Memory B cell (primary cell): ENCODE measurements around the gene TM7SF2.
A peak's percentile ranks its signal among the peaks of the same experiment; 100 is the strongest.
"Not testable (repeated sequence)": the region's sequence is repeated elsewhere in the genome, so short reads cannot be mapped to it uniquely, and the experiment has no call there.

Experiments used
- ATAC-seq: fragments of 150-1000 bp; cut with Tn5 transposase; 2 replicates; pipeline ENCODE4 v1.10.0; 2021; ENCODE audit warnings: low read depth, mild to moderate bottlenecking, moderate library complexity
- DNase-seq, 2 donors: peaks; one replicate each; pipeline ENCODE4 v3.0.0; 2022; ENCODE audit warnings: low spot score in 2 of 2
- H3K27ac Mint-ChIP-seq: one replicate; pipeline ENCODE4 v1.8.0; 2022; ENCODE audit warnings: mild to moderate bottlenecking, moderate library complexity, mixed read lengths
- H3K27me3 Mint-ChIP-seq: one replicate; pipeline ENCODE4 v1.8.0; 2022; ENCODE audit warnings: mixed read lengths
- H3K36me3 Mint-ChIP-seq: one replicate; pipeline ENCODE4 v1.8.0; 2022; ENCODE audit warnings: mild to moderate bottlenecking, mixed read lengths
- H3K4me1 Mint-ChIP-seq: one replicate; pipeline ENCODE4 v1.8.0; 2022; ENCODE audit warnings: mixed read lengths
- H3K4me3 Mint-ChIP-seq: one replicate; pipeline ENCODE4 v1.8.0; 2022; ENCODE audit warnings: mild to moderate bottlenecking, moderate library complexity, mixed read lengths
- H3K9me3 Mint-ChIP-seq: one replicate; pipeline ENCODE4 v1.8.0; 2022; ENCODE audit warnings: mixed read lengths

Gene TM7SF2

GRCh38 chr11:65114538-65115171, 3.0 kb downstream of the TM7SF2 start:
- Mint-ChIP-seq H3K4me3 (no peak overlapping the region), H3K4me1 (peaks cover 26% of the 10 kb centered on the region)

GRCh38 chr11:65115361-65116082, 3.9 kb downstream of the TM7SF2 start:
- peak overlapping the region; percentile 47 for H3K4me3 Mint-ChIP-seq

More at GRCh38 chr11:65114538-65115171, 3.0 kb downstream of the TM7SF2 start:
- DNase-seq (no peak), ATAC-seq (no peak)
- peaks cover 8% of the 10 kb centered on the region for H3K36me3 Mint-ChIP-seq
- H3K27me3 Mint-ChIP-seq = no peaks in the 10 kb centered on the region
- no peaks in the 10 kb centered on the region for H3K9me3 Mint-ChIP-seq
- H3K27ac Mint-ChIP-seq = no peak overlapping the region

GRCh38 chr11:65116370-65117205, 4.9 kb downstream of the TM7SF2 start:
- ATAC-seq = peak; percentile 2
- H3K4me1 Mint-ChIP-seq = peaks cover 23% of the 10 kb centered on the region
- peaks cover 15% of the 10 kb centered on the region for H3K36me3 Mint-ChIP-seq

More at GRCh38 chr11:65115361-65116082, 3.9 kb downstream of the TM7SF2 start:
- Mint-ChIP-seq H3K9me3 (no peaks in the 10 kb centered on the region), H3K27me3 (no peaks in the 10 kb centered on the region), H3K27ac (no peak overlapping the region), H3K36me3 (peaks cover 10% of the 10 kb centered on the region), H3K4me1 (peaks cover 20% of the 10 kb centered on the region)
- no peak for DNase-seq
- ATAC-seq = no peak

GRCh38 chr11:65117206-65118096, 5.8 kb downstream of the TM7SF2 start, which contains the start of gene ZNHIT2:
Gene ZNHIT2, minus strand, starts transcription at chr11:65117701. Its CDS starts 48 bp downstream, at chr11:65117653.
- Mint-ChIP-seq H3K4me3 (peak within 1 kb of the TSS; percentile 88), H3K9me3 (no peaks in the 10 kb centered on the region), H3K4me1 (peaks cover 26% of the 10 kb centered on the region), H3K27me3 (no peaks in the 10 kb centered on the region), H3K36me3 (peaks cover 20% of the 10 kb centered on the region), H3K27ac (peak within 1 kb of the TSS; percentile 95)
- DNase-seq (peak; percentile 98 to 99), ATAC-seq (peak; percentile 67)

More at GRCh38 chr11:65116370-65117205, 4.9 kb downstream of the TM7SF2 start:
- peak in 1 of 2 donors; percentile 38 for DNase-seq
- Mint-ChIP-seq H3K4me3 (peak overlapping the region; percentile 88), H3K27me3 (no peaks in the 10 kb centered on the region), H3K9me3 (no peaks in the 10 kb centered on the region), H3K27ac (peak overlapping the region; percentile 95)

DNA sequence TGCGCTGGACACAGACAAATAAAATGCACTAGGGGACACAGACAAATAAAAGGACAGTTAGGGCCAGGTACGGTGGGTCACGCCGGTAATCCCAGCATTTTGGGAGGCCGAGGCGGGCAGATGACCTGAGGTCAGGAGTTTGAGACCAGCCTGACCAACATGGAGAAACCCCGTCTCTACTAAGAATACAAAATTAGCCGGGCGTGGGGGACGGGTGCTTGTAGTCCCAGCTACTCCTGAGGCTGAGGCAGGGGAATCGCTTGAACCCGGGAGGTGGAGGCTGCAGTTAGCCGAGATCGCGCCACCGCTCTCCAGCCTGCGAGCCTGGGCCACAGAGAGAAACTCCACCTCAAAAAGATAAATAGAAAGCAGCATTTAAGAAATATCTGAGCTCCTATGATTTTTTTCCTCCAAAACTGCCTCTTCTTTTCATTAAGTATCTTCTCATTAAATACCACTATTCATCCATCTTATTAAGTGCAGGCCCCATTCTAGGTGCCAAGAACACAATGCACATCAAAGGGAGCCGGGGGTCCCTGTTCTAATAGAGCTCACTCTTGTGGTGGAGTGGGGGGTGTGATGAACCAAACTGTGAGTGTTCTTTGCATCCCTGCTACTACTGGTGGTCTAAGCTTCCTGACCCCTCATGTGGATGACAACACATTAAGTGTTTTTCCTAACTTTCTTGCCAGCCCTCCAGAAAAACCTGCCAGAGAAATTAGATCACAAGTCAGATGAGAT, 6.6 kb downstream of the TM7SF2 start:
- DNase-seq (no peak), ATAC-seq (no peak)
- Mint-ChIP-seq H3K27ac (peak overlapping the region; percentile 95), H3K36me3 (peaks cover 20% of the 10 kb centered on the region), H3K4me3 (peak overlapping the region; percentile 88), H3K27me3 (no peaks in the 10 kb centered on the region), H3K4me1 (peaks cover 22% of the 10 kb centered on the region), H3K9me3 (no peaks in the 10 kb centered on the region)

DNA sequence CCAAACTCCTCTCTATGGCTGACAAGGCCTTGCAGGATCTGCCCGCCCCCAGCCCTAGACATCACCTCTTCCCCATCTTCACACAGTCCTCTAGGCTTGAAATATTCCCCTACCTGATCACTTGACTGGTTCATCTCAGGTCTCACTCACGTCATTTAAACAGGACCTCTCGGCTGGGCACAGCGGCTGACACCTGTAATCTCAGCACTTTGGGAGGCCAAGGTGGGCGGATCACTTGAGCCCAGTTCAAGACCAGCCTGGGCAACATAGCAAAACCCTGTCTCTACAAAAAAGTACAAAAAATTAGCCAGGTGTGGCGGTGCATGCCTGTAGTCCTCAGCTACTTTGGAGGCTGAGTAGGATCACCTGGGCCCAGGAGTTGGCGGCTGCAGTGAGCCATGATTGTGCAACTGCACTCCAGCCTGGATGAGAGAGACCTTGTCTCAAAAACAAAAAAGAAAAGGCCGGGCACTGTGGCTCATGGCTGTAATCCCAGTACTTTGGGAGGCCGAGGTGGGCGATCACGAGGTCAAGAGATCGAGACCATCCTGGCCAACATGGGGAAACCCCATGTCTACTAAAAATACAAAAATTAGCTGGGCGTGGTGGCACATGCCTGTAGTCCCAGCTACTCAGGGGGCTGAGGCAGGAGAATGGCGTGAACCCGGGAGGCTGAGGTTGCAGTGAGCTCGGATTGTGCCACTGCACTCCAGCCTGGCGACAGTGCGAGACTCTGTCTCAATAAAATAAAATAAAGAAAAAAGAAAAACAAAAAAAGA, 7.4 kb downstream of the TM7SF2 start:
- Mint-ChIP-seq H3K36me3 (peaks cover 20% of the 10 kb centered on the region), H3K27ac (peak overlapping the region; percentile 64), H3K4me1 (peaks cover 19% of the 10 kb centered on the region)
- not testable (repeated sequence) for H3K27me3 Mint-ChIP-seq, H3K9me3 Mint-ChIP-seq, ATAC-seq, H3K4me3 Mint-ChIP-seq, DNase-seq

DNA sequence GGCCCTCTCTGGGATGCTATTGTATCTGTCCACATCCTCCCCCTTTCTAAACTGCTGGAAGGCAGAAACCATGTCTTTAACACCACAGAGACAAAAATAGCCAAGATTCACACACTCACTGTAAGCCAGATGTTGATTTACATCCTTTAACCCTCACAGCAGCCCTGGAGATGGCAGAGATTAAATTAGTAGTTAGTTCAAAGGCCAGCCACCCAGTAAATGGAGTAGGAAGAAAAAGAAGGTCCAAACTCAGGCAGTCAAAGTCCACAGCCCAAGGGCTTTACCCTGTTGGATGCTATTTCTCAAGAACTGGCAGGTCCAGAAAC, 8.0 kb downstream of the TM7SF2 start:
- Mint-ChIP-seq H3K4me3 (no peak overlapping the region), H3K27me3 (no peaks in the 10 kb centered on the region), H3K9me3 (no peaks in the 10 kb centered on the region), H3K36me3 (peaks cover 20% of the 10 kb centered on the region), H3K27ac (no peak overlapping the region), H3K4me1 (peaks cover 19% of the 10 kb centered on the region)
- ATAC-seq (no peak), DNase-seq (no peak)

DNA sequence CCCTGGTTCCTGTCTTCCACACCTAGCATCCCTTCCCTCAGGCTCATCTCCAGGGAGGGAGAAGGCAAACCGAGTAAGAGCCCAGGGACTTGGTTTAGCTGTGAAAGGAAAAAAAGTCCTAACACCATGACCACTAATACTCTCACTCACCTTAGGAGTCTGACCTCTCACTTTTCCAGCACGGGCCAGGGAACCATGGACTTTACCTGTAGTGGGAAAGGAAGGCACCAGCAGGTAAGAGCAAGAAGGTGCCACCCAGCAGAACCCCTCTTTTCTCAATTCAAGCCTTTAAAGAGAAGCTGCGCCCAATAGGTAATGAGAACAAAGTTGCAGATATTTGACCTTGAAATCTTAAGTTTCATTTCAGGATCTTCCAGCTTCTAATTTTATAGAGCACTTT, 9.2 kb downstream of the TM7SF2 start:
- peaks cover 22% of the 10 kb centered on the region for H3K36me3 Mint-ChIP-seq
- peak overlapping the region; percentile 98 for H3K4me3 Mint-ChIP-seq
- H3K4me1 Mint-ChIP-seq = peaks cover 19% of the 10 kb centered on the region
- DNase-seq = no peak
- peak overlapping the region; percentile 100 for H3K27ac Mint-ChIP-seq
- H3K27me3 Mint-ChIP-seq = no peaks in the 10 kb centered on the region
- no peaks in the 10 kb centered on the region for H3K9me3 Mint-ChIP-seq
- ATAC-seq = no peak

- Mint-ChIP-seq H3K36me3 (peaks cover 24% of the 10 kb centered on the region), H3K4me3 (peak overlapping the region; percentile 98), H3K27me3 (no peaks in the 10 kb centered on the region), H3K9me3 (no peaks in the 10 kb centered on the region), H3K27ac (peak overlapping the region; percentile 100), H3K4me1 (peaks cover 18% of the 10 kb centered on the region)
- no peak for ATAC-seq
- DNase-seq = peak in 1 of 2 donors; percentile 23
Observed at GRCh38 chr11:65121447-65121864, 9.8 kb downstream of the TM7SF2 start.

GRCh38 chr11:65121865-65122696, 10.4 kb downstream of the TM7SF2 start, which contains the start of the genes FAU and MRPL49:
Gene FAU, minus strand, starts transcription at chr11:65122134. Its CDS starts 321 bp downstream, at chr11:65121813.
Gene MRPL49, plus strand, starts transcription at chr11:65122321. Its CDS starts 26 bp downstream, at chr11:65122347.
- H3K27ac Mint-ChIP-seq = peak within 1 kb of the TSS; percentile 100
- H3K36me3 Mint-ChIP-seq = peaks cover 29% of the 10 kb centered on the region
- peaks cover 21% of the 10 kb centered on the region for H3K4me1 Mint-ChIP-seq
- peak within 1 kb of the TSS; percentile 98 for H3K4me3 Mint-ChIP-seq
- ATAC-seq (peak; percentile 77), DNase-seq (peak; percentile 90 to 98)
- no peaks in the 10 kb centered on the region for H3K27me3 Mint-ChIP-seq
- no peaks in the 10 kb centered on the region for H3K9me3 Mint-ChIP-seq

GRCh38 chr11:65124480-65125196, 13.0 kb downstream of the TM7SF2 start:
- no peak overlapping the region for H3K4me3 Mint-ChIP-seq
- H3K4me1 Mint-ChIP-seq = peaks cover 22% of the 10 kb centered on the region
- H3K27ac Mint-ChIP-seq = no peak overlapping the region
- DNase-seq (no peak), ATAC-seq (no peak)
- no peaks in the 10 kb centered on the region for H3K9me3 Mint-ChIP-seq
- H3K27me3 Mint-ChIP-seq = no peaks in the 10 kb centered on the region
- peaks cover 21% of the 10 kb centered on the region for H3K36me3 Mint-ChIP-seq
